ENCODE results near the gene GRAP2.
"Not testable (repeated sequence)": the region's sequence is repeated elsewhere in the genome, so short reads cannot be mapped to it uniquely, and the experiment has no call there.

The GRAP2 gene

DNA sequence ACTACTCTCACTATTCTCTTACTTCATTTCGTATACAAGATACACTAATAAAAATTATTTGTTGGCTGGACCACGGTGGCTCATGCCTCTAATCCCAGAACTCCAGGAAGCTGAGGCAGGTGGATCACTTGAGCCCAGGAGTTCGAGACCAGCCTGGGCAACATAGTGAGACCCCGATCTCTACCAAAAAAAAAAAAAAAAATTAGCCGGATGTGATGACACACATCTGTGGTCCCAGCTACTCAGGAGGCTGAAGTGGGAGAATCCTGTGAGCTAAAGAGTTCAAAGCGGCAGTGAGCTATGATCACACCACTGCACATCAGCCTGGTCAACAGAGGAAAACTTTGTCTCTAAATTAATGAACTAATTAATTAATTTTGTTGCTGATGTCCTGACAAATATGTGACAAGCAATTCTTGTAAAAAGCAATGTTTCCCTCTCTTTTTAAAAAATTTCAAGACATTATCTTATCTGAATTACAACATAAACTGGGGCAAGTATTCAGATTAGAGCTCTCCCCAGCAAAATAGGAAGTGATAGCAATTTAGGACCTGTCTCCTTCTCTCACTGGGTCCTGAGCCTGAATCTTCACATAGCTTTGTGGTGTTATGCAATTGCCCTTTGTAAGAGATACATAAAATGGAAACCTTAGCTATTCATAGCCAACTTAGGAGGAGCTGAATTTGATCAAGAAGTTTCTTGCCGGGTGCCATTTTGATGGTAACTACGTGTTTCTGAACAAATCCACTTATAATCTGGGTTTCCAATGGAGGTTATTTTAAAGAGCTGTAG lies 41.8 kb downstream of the GRAP2 start:
- no peaks in the 10 kb centered on the region for H3K27me3 Mint-ChIP-seq
- no peak overlapping the region for H3K4me3 Mint-ChIP-seq
- no peaks in the 10 kb centered on the region for H3K36me3 Mint-ChIP-seq
- H3K4me1 Mint-ChIP-seq: peaks cover 30% of the 10 kb centered on the region
- H3K9me3 Mint-ChIP-seq: no peaks in the 10 kb centered on the region
- no peak for ATAC-seq
- H3K27ac Mint-ChIP-seq: no peak overlapping the region

DNA sequence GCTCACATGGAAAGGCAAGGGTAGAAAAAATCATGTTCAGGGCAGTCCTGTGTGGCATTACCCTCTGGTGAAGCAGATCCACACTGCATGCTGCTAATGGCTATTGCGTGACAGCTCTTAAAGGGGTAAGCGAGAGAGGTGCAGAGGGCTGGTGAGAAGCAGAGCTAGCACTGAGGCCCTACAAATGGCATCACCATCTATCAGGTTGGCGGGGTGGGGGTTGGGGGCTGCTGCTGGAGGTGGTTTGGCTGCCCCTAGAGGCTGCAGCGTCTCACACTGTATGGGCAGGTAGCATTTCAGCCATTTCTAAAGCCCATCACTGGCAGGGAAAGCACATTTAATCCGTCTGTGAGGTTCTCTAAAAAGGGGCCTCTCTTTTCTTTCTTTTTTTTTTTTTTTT lies 42.5 kb downstream of the GRAP2 start:
- Mint-ChIP-seq H3K9me3 (no peaks in the 10 kb centered on the region), H3K27ac (no peak overlapping the region), H3K4me1 (peaks cover 33% of the 10 kb centered on the region), H3K27me3 (no peaks in the 10 kb centered on the region), H3K36me3 (no peaks in the 10 kb centered on the region), H3K4me3 (no peak overlapping the region)
- no peak for ATAC-seq

DNA sequence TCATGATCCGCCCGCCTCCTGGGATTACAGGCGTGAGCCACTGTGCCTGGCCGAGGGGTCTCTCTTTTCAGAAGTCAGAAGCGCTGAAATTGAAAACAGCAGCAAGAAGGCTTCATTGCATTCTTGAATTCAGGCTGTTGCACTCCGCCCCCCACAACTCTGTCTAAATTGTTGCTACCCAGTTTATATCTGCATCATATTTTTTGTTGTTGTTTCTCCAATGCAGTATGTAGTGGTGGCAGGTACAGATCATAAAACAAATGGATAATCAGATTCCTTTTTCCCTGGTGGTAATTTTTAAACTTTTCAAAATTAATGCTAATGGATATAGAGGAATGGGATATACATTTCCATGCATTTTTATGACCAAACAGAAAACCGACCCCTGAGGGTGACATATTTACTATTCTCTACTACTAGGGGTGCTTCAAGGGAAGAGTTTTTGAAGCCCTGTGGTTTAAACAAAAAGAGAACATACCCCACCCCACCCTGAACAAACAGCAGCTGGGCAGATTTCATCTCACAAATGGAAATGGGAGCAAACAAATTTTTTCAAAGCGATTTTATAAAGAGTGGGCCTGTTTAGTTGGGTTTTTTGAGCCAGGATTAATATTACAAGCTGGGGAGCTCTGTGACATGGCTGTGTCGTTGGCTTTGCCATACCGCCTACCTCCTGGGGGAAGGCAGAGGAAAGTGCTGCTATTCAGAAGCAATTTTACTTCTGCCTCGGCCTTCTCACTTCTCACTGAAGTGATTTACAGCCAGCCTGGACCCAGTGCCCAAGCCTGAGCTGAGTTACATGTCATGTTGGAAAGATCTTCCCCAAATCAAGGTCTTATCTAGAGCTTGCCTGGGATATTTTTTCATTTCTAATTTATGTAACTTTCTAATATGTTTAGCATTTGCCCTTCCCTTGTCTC lies 43.3 kb downstream of the GRAP2 start:
- Mint-ChIP-seq H3K27ac (no peak overlapping the region), H3K27me3 (no peaks in the 10 kb centered on the region), H3K36me3 (no peaks in the 10 kb centered on the region), H3K4me1 (peaks cover 42% of the 10 kb centered on the region), H3K9me3 (no peaks in the 10 kb centered on the region), H3K4me3 (no peak overlapping the region)
- no peak for ATAC-seq

DNA sequence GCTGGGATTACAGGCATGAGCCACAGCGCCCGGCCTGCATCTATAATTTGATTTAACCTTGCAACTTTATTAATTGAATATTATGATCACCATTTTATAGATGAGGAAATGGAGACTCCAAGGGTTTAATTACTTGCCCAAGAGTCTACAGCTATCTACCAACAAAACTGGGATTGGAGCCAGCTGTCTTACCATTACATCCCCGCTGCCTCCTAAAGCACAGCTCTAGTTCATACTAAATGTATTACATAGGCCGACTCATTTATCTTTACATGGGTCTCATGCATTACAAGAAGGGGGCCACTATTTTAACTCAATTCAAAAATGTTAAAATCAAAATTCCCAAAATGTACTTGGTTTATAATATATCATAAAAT lies 45.2 kb downstream of the GRAP2 start:
- Mint-ChIP-seq H3K9me3 (no peaks in the 10 kb centered on the region), H3K27me3 (no peaks in the 10 kb centered on the region), H3K27ac (no peak overlapping the region), H3K4me1 (peaks cover 44% of the 10 kb centered on the region), H3K4me3 (no peak overlapping the region), H3K36me3 (no peaks in the 10 kb centered on the region)
- no peak for ATAC-seq

DNA sequence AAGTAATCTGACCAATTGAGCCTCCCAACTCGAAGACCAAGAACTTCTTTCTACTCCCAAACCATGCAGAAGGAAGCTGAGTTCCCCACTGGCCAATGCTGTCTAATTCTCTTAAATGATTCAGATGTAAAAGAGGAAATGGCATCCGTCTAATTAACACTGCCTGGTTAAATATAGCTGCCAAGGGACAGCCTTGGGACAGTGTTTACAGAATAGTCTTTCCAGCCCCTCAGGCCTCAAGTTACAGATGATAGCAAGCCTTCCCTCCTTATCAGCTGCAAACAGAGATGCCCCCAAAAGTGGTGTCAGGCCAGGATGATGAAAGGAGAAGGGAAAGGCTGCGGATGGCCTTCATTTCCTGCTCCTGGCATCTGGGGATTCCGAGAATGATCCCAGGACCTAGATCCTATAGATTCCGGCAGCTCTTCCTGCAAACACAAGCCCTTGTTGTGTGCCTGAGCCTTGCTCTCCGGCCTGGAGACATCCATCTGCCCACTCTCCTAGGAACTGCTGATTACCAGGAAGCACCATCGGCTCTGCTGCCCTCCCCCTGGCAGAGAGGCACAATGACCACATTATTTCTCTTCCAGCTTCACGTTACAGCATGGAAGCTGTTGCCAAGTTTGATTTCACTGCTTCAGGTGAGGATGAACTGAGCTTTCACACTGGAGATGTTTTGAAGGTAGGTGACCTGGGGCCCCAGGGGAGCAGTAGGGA lies 45.8 kb downstream of the GRAP2 start:
- Mint-ChIP-seq H3K4me1 (peaks cover 49% of the 10 kb centered on the region), H3K27me3 (no peaks in the 10 kb centered on the region), H3K36me3 (no peaks in the 10 kb centered on the region), H3K27ac (peak overlapping the region; percentile 71), H3K9me3 (no peaks in the 10 kb centered on the region), H3K4me3 (no peak overlapping the region)
- peak; percentile 48 for ATAC-seq

DNA sequence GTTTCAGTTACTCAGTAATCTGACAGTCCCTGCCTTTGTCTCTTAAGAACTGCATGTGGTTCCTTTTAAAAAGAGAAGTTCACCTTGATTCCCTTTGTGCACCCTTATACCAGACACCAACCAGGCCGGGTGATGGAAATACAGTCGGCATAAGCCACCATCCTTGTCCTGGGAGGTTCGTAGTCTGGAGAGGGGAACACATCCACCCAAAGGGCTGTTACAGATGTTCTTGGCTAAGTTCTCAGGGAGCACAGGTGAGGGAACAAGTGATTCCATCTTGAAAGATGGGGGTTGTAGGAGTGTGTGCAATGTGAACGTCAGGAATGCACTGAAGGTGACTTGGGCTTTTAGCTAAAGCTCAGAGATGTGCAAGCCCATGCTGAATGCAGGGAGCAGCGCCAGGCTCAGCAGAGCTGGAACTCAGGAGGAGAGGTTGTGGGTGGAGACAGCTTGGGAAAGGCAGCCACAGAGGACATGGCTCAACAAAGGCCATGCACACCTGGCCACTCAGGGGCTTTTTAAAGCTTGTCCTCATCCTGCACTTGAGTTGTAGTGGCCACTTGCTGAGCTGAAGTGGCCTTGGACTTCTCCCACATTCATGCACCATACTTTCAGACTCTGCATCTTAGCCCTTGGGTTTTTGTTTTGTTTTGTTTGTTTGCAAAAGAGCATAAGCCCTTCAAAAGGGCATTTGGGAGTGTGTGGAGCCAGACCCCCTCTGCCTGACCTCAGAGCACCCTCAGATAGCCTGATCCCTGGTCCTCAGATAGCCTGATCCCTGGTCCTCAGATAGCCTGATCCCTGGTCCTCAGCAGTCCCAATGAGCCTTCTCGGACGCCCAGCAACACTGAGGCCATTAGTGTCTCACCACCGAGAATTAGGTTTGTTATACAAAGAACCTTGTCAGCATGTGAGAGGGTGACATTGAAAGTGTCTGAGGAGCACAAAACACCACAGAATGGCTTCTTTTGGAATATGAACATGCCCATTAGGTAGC lies 46.6 kb downstream of the GRAP2 start:
- no peaks in the 10 kb centered on the region for H3K27me3 Mint-ChIP-seq
- ATAC-seq: peak; percentile 91
- no peaks in the 10 kb centered on the region for H3K36me3 Mint-ChIP-seq
- peak overlapping the region; percentile 71 for H3K27ac Mint-ChIP-seq
- no peaks in the 10 kb centered on the region for H3K9me3 Mint-ChIP-seq
- H3K4me3 Mint-ChIP-seq: peak overlapping the region; percentile 42
- H3K4me1 Mint-ChIP-seq: peaks cover 49% of the 10 kb centered on the region

DNA sequence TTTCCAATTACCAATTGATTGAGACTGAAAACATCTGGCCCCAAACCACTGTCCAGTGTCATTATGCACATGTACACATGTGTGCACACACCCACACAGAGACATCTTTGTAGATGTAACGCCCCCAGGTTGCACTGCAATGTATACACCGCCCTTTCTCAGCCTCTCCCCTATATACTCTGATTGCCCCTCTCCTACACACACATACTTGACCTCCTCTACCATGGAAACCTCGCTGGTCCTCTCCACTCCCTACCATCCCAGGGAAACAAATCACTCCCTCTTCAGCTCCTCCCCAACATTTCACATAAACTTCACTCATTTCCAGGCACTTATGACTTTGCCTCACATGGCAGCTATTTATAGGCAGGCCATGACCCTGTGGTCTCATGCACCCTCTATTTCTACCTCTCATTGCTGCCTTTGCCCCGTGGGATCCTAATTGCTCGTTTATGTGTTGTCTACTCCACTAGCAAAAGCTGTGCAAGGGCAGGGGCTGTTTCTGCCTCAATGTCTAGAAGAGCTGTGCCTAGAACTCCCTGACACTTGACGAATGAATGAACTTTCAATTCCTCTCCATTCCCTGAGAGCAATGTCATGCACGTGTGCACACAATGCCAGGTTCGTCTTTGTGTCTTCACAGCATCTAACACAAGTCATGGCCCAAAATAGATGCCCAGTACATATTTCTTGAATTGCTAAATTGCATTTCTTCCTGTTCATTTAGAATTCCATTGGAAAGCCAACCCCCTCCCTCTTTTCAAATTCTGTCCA lies 49.3 kb downstream of the GRAP2 start:
- peaks cover 7% of the 10 kb centered on the region for H3K36me3 Mint-ChIP-seq
- peak; percentile 37 for ATAC-seq
- H3K27me3 Mint-ChIP-seq: peaks cover 15% of the 10 kb centered on the region
- no peaks in the 10 kb centered on the region for H3K9me3 Mint-ChIP-seq
- H3K4me1 Mint-ChIP-seq: peaks cover 45% of the 10 kb centered on the region
- peak overlapping the region; percentile 10 for H3K27ac Mint-ChIP-seq
- H3K4me3 Mint-ChIP-seq: no peak overlapping the region

DNA sequence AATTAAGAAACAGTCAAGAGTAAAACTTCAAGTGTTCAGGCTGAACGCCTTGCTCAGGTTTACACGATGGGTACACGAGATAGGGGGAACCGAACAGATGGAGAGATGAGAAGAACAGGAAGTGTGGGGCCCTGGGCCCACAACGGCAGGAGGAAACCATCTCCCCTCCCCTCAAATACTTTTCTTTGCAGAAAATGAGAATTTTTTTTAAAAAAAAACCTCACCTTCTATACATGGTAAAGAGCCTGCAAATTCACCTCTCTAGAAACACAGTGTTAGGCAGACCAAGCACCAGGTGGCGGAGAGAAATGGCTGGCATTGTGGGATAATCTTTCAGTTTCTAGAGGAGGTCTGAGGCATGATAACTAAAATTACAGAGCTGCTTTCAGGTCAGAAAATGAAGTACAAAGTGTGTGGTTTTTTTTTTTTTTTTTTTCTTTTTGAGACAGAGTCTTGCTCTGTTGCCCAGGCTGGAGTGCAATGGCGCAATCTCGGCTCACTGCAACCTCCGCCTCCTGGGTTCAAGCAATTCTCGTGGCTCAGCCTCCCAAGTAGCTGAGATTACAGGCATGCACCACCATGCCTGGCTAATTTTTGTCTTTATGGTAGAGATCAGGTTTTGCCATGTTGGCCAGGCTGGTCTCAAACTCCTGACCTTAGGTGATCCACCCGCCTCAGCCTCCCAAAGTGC lies 50.9 kb downstream of the GRAP2 start:
- not testable (repeated sequence) for H3K4me3 Mint-ChIP-seq, H3K27ac Mint-ChIP-seq, H3K36me3 Mint-ChIP-seq, ATAC-seq, H3K9me3 Mint-ChIP-seq
- Mint-ChIP-seq H3K4me1 (peaks cover 45% of the 10 kb centered on the region), H3K27me3 (peaks cover 15% of the 10 kb centered on the region)

DNA sequence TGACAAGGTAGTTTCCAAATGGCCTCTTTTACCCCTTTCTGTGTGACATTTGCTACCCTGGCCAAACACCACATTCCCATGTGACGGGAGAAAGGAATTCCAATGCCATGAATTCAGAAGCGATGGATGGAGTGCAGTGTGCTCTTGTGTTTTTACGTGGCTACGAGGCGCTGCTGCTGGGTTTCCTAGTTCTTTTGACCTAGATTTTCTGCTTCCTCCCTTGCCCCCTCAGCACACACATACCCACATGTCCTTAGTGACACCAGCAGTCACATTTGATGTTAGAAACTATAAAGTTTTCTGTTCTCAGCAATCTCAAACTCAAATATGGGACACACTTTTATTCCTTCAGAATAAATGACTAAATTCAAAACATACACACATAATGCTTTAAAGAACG lies 51.5 kb downstream of the GRAP2 start:
- peaks cover 7% of the 10 kb centered on the region for H3K36me3 Mint-ChIP-seq
- H3K4me1 Mint-ChIP-seq: peaks cover 45% of the 10 kb centered on the region
- no peak for ATAC-seq

DNA sequence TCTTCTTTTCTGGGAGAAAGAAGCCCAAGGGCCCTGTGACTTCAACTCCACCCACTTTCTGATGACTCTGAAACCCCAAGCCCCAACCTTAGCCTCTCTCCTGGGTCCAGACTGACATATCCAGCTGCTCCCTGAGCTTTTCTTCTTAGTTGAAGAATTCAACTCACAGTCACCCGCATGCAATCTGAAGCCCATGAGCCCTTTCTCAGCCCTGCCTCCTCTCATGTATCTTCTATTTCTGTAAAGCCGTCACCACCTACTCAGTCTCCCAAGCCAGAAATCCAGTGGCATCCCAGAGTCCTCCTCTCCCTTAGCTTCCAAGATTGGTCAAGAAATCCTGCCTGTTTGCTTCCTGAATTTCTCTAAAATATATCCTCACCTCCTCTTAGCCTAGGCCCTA lies 52.2 kb downstream of the GRAP2 start:
- peaks cover 19% of the 10 kb centered on the region for H3K27me3 Mint-ChIP-seq
- H3K36me3 Mint-ChIP-seq: peaks cover 11% of the 10 kb centered on the region
- H3K4me1 Mint-ChIP-seq: peaks cover 49% of the 10 kb centered on the region
- H3K4me3 Mint-ChIP-seq: no peak overlapping the region
- ATAC-seq: no peak
- peak overlapping the region; percentile 0 for H3K27ac Mint-ChIP-seq
- no peaks in the 10 kb centered on the region for H3K9me3 Mint-ChIP-seq

More for the DNA sequence above, 51.5 kb downstream of the GRAP2 start:
- H3K4me3 Mint-ChIP-seq: no peak overlapping the region
- H3K9me3 Mint-ChIP-seq: no peaks in the 10 kb centered on the region
- H3K27me3 Mint-ChIP-seq: peaks cover 15% of the 10 kb centered on the region
- peak overlapping the region; percentile 0 for H3K27ac Mint-ChIP-seq

DNA sequence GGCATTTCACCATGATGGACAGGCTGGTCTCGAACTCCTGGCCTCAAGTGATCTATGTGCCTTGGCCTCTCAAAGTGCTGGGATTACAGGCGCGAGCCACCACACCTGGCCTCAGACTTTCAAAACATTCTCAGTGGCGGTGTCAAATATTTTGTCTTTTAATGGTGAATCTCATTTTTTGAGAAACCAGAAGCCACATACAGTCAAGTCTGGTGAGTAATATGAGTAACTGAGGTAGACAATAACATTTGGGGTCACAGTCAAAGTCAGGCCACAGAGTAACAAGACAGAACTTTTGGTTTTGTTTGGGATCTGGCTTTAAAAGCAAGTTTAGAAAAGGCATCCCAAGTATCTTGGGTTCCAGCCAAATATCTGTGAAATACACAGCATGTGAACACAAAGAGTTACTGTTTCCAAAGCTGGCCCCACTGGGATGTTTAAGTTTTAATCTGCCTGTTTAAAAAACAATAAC lies 53.7 kb downstream of the GRAP2 start:
- Mint-ChIP-seq H3K36me3 (peaks cover 18% of the 10 kb centered on the region), H3K4me1 (peaks cover 51% of the 10 kb centered on the region), H3K4me3 (no peak overlapping the region), H3K27ac (no peak overlapping the region), H3K9me3 (no peaks in the 10 kb centered on the region), H3K27me3 (peaks cover 34% of the 10 kb centered on the region)
- ATAC-seq: no peak

DNA sequence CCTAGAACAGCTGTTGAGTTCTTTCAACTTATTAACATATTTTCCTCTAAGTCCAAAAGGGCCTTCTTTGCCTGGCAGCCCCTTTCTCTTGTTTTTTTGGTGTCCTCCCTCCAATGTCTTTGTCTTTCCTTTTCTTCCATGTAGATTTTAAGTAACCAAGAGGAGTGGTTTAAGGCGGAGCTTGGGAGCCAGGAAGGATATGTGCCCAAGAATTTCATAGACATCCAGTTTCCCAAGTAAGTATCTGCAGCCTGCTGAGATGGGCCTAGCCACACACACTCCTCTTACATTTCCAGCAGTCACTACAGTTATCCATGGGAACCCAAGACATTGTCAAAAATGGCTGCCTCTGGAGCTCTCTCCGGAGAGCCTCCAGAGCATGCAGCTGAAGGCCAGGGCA lies 54.8 kb downstream of the GRAP2 start:
- H3K4me3 Mint-ChIP-seq: no peak overlapping the region
- H3K4me1 Mint-ChIP-seq: peaks cover 41% of the 10 kb centered on the region
- H3K36me3 Mint-ChIP-seq: peaks cover 29% of the 10 kb centered on the region
- ATAC-seq: no peak
- H3K9me3 Mint-ChIP-seq: no peaks in the 10 kb centered on the region
- H3K27ac Mint-ChIP-seq: no peak overlapping the region
- H3K27me3 Mint-ChIP-seq: peaks cover 44% of the 10 kb centered on the region

DNA sequence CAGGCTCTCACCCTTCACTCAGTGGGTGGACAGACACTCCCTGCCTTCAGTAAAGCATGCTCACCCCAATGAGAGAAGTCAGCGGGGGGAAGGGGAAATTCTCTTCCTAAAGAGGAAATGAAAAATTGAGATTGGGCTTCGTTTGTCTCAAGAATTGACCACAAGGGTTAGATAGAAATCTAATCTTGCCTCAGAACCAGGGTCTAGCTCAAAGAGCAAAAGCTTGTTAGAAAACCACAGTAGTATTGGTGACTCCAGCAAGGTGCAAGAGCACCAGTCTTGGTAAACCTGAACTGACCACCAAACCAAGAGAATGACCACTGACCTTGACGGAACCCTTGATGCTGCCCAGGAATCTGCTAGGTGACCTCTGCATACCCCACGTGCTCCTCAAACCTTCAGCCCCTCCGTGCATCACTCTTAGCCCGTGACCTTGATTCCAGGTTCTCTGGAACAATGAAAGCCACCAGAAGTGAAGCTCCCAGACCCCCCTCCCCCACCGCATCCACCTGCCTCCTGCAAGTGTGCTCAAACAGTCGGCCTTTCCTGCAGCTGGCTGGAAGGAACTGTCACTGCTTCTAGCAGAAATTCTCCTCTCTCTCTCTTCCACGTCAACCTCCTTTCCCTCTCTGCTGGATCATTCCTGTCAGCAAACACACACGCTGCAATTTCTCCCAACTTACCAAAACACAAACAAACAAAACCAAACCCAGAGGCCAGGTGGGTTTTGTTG lies 56.2 kb downstream of the GRAP2 start:
- peak overlapping the region; percentile 65 for H3K27ac Mint-ChIP-seq
- no peaks in the 10 kb centered on the region for H3K9me3 Mint-ChIP-seq
- peak overlapping the region; percentile 60 for H3K4me3 Mint-ChIP-seq
- H3K4me1 Mint-ChIP-seq: peaks cover 42% of the 10 kb centered on the region
- peaks cover 34% of the 10 kb centered on the region for H3K36me3 Mint-ChIP-seq
- ATAC-seq: peak; percentile 86
- H3K27me3 Mint-ChIP-seq: peaks cover 46% of the 10 kb centered on the region

All from stimulated activated memory B cell treated with anti-CD40 and anti-IgM and Interleukin-4, amounts not matched to agents 10 μg/mL and 1 μg/mL and 100 μg/mL, for 72 hours (primary cell).